ENCODE results near the gene HS3ST1. TPM values are rescaled to one million over a fixed set of nuclear protein-coding genes. Genes with fewer than 3 reads are reported as not detected.

HS3ST1 gene
- total RNA-seq, 1 donor from 2014 or later, result not detected

- Histone ChIP-seq H3K27me3 (no peaks in the 10 kb centered on the region), H4K20me1 (ENCODE audit: low read depth) (no peaks in the 10 kb centered on the region), H3K9me3 (ENCODE audit: low read depth) (no peaks in the 10 kb centered on the region), H3K4me1 (no peaks in the 10 kb centered on the region), H3K27ac (no peak overlapping the region), H3K36me3 (no peaks in the 10 kb centered on the region), H3K4me3 (no peak overlapping the region), H3F3A (ENCODE audit: low read depth) (no peaks in the 10 kb centered on the region), H3K4me2 (no peak overlapping the region), H3K79me2 (ENCODE audit: low read depth) (no peaks in the 10 kb centered on the region), H2AFZ (replicated peaks) (no peak overlapping the region), H3K9ac (no peak overlapping the region)
- DNase-seq (ENCODE audit: low spot score), result no peak
- H3K36me3 Mint-ChIP-seq, result no peaks in the 10 kb centered on the region
- H3K4me1 Mint-ChIP-seq, result no peaks in the 10 kb centered on the region
- no peak overlapping the region for H3K27ac Mint-ChIP-seq
- no peaks in the 10 kb centered on the region for H3K9me3 Mint-ChIP-seq
- no peak overlapping the region for H3K4me3 Mint-ChIP-seq
- H3K27me3 Mint-ChIP-seq (ENCODE audit: insufficient read depth, low read depth), result peaks cover 2% of the 10 kb centered on the region
- TF ChIP-seq EZH2 (IDR thresholded peaks at IDR 0.05) (no peak), CTCF (IDR thresholded peaks at IDR 0.05) (no peak), EZH2phosphoT487 (IDR thresholded peaks at IDR 0.05) (no peak)
Observed at GRCh38 chr4:11472535-11472934, 43.8 kb upstream of the HS3ST1 start.

DNA sequence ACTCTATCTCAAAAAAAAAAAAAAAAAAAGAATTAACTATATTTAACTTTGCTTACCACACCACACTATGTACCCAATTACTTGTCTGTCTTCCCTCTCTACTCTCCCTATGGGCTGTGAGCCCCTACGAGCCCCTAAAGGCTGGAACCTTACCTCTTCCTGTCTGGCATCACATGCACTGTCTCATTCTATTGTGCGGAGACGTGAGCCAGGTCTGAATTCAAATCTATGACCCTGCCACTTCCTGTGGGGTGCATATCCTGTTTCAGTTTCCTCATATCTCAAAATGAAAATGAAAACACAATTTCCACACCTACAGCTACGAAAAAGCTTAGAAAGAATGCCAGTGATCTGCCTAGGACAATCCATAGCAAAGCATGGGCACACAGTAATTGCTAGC is 42.9 kb upstream of the HS3ST1 start:
- Histone ChIP-seq H3K36me3 (no peaks in the 10 kb centered on the region), H3K9ac (no peak overlapping the region), H3K4me2 (no peak overlapping the region), H4K20me1 (ENCODE audit: low read depth) (no peaks in the 10 kb centered on the region), H3K4me3 (no peak overlapping the region), H3F3A (ENCODE audit: low read depth) (no peaks in the 10 kb centered on the region), H3K27ac (no peak overlapping the region), H2AFZ (replicated peaks) (no peak overlapping the region), H3K27me3 (no peaks in the 10 kb centered on the region), H3K79me2 (ENCODE audit: low read depth) (no peaks in the 10 kb centered on the region), H3K4me1 (no peaks in the 10 kb centered on the region), H3K9me3 (ENCODE audit: low read depth) (no peaks in the 10 kb centered on the region)
- TF ChIP-seq CTCF (IDR thresholded peaks at IDR 0.05) (no peak), EZH2 (IDR thresholded peaks at IDR 0.05) (no peak), EZH2phosphoT487 (IDR thresholded peaks at IDR 0.05) (no peak)
- peaks cover 2% of the 10 kb centered on the region for H3K27me3 Mint-ChIP-seq (ENCODE audit: insufficient read depth, low read depth)
- H3K27ac Mint-ChIP-seq, result no peak overlapping the region
- no peaks in the 10 kb centered on the region for H3K9me3 Mint-ChIP-seq
- H3K36me3 Mint-ChIP-seq, result no peaks in the 10 kb centered on the region
- DNase-seq (ENCODE audit: low spot score), result no peak
- H3K4me3 Mint-ChIP-seq, result no peak overlapping the region
- H3K4me1 Mint-ChIP-seq, result no peaks in the 10 kb centered on the region

DNA sequence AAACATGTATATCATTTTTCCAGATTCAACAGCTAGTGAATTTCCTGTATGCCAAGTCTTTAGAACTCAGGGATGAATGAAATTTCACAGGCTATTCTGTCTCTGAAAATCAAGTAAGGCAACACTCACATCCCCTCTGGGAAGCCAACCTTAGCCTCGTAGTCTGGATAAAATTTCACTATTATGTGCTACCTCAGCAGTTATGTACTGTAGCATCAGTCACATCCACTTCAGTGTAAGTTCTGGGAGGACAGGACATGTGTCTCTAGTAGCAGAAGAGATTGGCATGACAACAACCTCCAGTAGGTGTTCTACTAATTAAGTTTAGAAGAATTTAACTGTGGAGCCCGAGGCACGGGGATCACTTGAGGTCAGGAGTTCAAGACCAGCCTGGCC is 42.4 kb upstream of the HS3ST1 start:
- no peaks in the 10 kb centered on the region for H3K79me2 ChIP-seq (ENCODE audit: low read depth)
- no peak overlapping the region for H3K9ac ChIP-seq
- H3K4me2 ChIP-seq, result no peak overlapping the region
- H3K9me3 ChIP-seq (ENCODE audit: low read depth), result no peaks in the 10 kb centered on the region
- no peaks in the 10 kb centered on the region for H4K20me1 ChIP-seq (ENCODE audit: low read depth)
- H3K4me1 ChIP-seq, result no peaks in the 10 kb centered on the region
- H3K36me3 ChIP-seq, result no peaks in the 10 kb centered on the region
- Mint-ChIP-seq H3K4me1 (no peaks in the 10 kb centered on the region), H3K27ac (no peak overlapping the region), H3K9me3 (no peaks in the 10 kb centered on the region), H3K36me3 (no peaks in the 10 kb centered on the region), H3K27me3 (ENCODE audit: insufficient read depth, low read depth) (peaks cover 2% of the 10 kb centered on the region), H3K4me3 (no peak overlapping the region)
- H3F3A ChIP-seq (ENCODE audit: low read depth), result no peaks in the 10 kb centered on the region
- H2AFZ ChIP-seq (replicated peaks), result no peak overlapping the region
- DNase-seq (ENCODE audit: low spot score), result no peak
- no peak for TF ChIP-seq EZH2 (IDR thresholded peaks at IDR 0.05)
- no peak for TF ChIP-seq EZH2phosphoT487 (IDR thresholded peaks at IDR 0.05)
- no peak for TF ChIP-seq CTCF (IDR thresholded peaks at IDR 0.05)
- H3K4me3 ChIP-seq, result no peak overlapping the region
- no peak overlapping the region for H3K27ac ChIP-seq
- H3K27me3 ChIP-seq, result no peaks in the 10 kb centered on the region
